NCI-H2029 treated with DMSO at 0.1 percent for 48 hours (cell line): ENCODE data around the gene CIAO2A.

Experiments
- DNase-seq: peaks from one replicate; lab custom pipeline; 2025; lab: John Stamatoyannopoulos, UW

The CIAO2A gene

DNA sequence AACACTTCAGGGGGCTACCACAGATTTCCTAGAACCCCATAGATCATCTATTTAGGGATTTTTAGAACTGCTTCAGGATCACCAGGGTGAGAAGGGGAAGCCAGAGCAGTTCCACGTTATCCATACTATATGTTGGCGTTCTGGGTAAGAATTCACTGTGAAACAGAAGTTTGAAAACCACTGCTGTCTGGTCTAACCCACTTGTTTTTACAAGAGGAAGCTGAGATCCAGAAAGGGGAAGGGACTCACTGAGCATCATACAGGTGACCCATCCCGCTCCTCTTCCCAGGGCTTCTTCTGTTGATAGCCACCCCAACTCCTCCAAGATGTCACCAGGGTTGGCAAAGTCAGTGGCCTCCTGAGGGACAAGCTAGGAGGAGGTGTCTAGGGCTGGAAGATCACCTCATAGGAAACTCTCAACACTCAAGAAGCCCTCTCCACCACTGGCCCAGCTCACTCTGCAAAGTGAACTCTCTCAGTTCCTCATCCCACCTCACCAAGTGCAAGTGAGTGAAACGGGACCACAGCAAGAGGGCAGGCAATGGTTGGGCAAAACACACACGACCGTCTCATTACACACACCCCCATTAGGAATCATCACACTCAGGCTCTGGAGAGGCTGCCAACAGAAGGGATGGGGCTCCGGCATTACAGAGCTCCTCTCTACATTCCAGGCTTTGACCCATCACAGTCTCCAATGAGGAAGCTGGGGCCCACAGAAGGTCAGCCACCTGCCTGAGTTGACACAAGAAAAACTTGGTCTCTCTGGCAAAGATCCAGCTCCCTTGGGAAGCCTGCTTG, 49.1 kb downstream of the CIAO2A start:
- DNase-seq = no peak

- no peak for DNase-seq
These were observed 54.6 kb downstream of the CIAO2A start for GRCh38 chr15:64038878-64039610.

DNA sequence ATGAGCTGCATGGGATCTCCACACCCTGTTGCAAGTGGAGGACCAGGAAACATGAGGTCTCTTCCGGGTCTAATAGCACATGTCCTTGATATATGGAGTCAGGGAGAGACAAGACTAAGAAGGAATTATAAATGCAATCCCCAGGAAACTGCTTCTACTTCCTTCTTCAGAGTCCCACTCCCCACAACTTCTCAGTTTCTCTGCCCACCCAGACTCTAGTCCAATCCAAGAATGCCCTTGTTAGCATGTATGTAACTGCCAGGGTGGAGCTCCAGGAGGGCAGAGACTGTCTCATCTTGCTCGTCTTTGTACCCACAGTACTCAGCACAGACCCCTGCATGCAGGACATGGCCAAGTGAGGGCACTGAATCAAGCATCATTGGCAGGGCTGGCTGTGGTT, 55.7 kb downstream of the CIAO2A start:
- DNase-seq = no peak

GRCh38 chr15:64037116-64037515, 56.5 kb downstream of the CIAO2A start:
- DNase-seq = no peak

- DNase-seq = no peak
These were observed 58.1 kb downstream of the CIAO2A start for GRCh38 chr15:64035525-64035924.

DNA sequence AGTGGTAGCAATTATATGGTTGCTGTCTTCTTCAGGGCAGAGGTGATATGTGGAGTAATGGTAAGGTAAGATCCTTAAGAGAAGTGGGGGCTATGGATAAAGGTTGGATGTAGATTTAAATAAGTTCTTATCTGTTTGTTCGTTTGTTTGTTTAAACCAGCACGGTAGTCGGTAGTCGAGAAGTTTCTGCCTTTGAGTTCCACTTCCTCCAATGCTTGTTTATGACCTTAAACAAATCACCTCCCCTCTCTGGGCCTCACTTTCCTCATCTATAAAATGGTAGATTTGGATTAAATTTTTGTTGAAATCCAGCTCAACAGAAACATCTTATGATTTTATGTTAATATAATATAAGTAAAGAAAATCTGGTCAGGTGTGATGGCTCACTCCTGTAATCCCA, 59.1 kb downstream of the CIAO2A start:
- DNase-seq = no peak

DNA sequence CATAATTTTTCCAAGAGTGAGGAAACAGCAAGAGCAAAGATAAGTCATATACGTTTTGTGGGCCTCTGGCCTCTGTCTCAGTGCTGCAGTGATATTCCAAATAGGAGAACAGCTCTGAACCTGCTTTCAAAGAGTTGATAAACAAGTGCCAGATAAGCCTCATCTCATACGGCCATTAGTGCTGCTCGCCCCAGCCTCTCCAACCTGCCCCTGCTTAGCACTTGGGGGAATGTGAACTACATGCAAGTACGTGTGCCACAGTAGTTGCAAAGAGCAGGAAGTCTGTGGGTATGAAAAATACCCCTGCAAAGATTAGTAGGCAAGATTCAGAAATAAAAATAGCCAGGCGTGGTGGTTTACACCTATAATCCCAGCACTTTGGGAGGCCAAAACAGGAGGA, 61.3 kb downstream of the CIAO2A start:
- DNase-seq = no peak

- no peak for DNase-seq
These were observed 63.5 kb downstream of the CIAO2A start for GRCh38 chr15:64030123-64030522.

- no peak for DNase-seq
These were observed 64.0 kb downstream of the CIAO2A start for GRCh38 chr15:64029633-64030032.

GRCh38 chr15:64029110-64029509, 64.5 kb downstream of the CIAO2A start:
- DNase-seq = no peak

DNA sequence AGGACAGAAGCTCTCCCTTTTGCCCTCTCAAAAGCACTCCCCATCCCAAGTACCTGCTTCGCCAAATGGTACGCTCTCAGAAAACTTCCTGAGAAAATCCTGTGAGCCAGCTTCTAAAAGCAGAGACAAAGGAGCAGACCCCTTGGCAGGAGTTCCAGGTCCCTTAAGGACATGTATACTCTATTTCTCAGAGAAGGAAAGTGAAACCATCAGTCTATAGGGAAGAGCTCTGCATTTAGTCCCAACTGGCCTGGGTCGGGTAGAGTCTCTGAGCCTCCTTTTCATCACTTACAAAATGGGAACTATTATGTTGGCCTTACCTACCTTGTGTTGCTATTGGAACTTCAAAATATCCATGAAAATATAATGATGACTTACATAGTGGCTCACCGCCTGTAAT, 67.0 kb downstream of the CIAO2A start:
- no peak for DNase-seq

GRCh38 chr15:64024172-64025050, 69.2 kb downstream of the CIAO2A start:
- no peak for DNase-seq

DNA sequence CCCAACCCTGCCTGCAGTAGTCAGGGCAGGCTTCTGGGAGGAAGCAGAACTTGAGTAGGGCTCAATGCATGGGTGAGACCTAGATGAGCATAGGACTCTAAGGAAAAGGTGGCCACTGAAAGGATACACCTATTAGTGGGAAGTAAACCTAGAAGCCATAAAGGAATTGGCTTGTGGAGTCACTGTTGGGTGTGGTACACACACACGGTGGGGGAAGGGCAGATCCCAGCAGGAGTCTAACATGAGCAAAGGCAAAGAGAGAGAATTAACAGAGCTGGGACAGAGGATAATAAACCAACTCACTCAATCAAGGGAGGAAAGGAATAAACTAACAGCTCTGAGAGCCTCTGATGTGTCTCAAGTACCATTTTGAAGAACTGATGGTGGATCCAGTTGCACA, 70.4 kb downstream of the CIAO2A start:
- no peak for DNase-seq

DNA sequence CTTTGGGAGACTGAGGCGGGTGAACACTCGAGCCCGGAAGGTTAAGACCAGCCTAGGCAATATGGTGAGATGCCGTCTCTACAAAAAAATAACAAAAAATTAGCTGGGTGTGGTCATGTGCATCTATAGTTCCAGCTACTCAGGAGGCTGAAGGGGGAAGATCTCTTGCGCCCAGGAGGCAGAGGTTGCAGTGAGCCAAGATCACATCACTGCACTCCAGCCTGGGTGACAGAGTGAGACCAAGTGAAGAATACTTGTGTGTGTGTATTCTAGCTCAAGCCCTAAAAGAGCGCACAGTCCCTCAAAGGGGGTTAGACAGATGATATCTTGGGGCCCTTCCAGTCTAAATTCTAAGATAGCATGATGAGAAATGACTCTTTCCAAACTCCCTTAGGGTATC, 71.1 kb downstream of the CIAO2A start:
- no peak for DNase-seq
